Measurements from ENCODE around the gene MISP. TPM values are rescaled to one million over a fixed set of nuclear protein-coding genes. Genes with fewer than 3 reads are reported as not detected.

The MISP gene
- total RNA-seq, 1 experiment from 2014 or later = 5.8 TPM

- no peaks in the 10 kb centered on the region for H3K36me3 ChIP-seq (ENCODE audit: control insufficient read depth, insufficient read depth, low read length)
- no peaks in the 10 kb centered on the region for H3K9me3 ChIP-seq (ENCODE audit: control insufficient read depth, insufficient read depth, low read depth, low read length)
- ATAC-seq = peak; percentile 44
- BruUV-seq (replicated peaks) = no TSS peak
- intact Hi-C loops (cut with micrococcal nuclease; ENCODE audit: unreplicated experiment) (no loop called here), in situ Hi-C loops (cut with HindIII; ENCODE audit: low pct_unique_long_range_greater_than_20kb, low sequenced_read_pairs) (no loop called here)
- H3K4me3 ChIP-seq (ENCODE audit: low read depth in 2 of 2, low read length in 2 of 2) = no peak overlapping the region; a peak in 1 of 4 replicates
- H3K27ac ChIP-seq (ENCODE audit: low read length) = peak overlapping the region; percentile 86
- DNase-seq (ENCODE audit: low read depth, low spot score) = no peak
- H3K4me1 ChIP-seq (ENCODE audit: control insufficient read depth, insufficient read depth, low read length) = peaks cover 24% of the 10 kb centered on the region
- ChIA-PET POLR2A (interaction anchor here (0.8 kb wide), 1 partner anchor 13 kb away, joined by 6 read pairs; no protein-coding TSS in a partner anchor), CTCF (no interaction called here)
- no peaks in the 10 kb centered on the region for H3K27me3 ChIP-seq (ENCODE audit: control insufficient read depth, insufficient read depth, low read length)
- TF ChIP-seq SIN3A (IDR thresholded peaks at IDR 0.05; ENCODE audit: borderline replicate concordance, insufficient read depth, low read depth, low read length) (no peak), REST (IDR thresholded peaks at IDR 0.05; ENCODE audit: insufficient read depth in 1 of 2, low read depth in 2 of 2, low read length in 1 of 2) (no peak), TCF7L2 (IDR thresholded peaks at IDR 0.05; ENCODE audit: low read depth, low read length) (no peak), CTCF (IDR thresholded peaks at IDR 0.05) (no peak), POLR2AphosphoS5 (IDR thresholded peaks at IDR 0.05; ENCODE audit: low read depth, low read length) (no peak)
Observed at GRCh38 chr19:789701-790060, 38.8 kb downstream of the MISP start.

GRCh38 chr19:791007-791566, 40.2 kb downstream of the MISP start:
- no peak for ATAC-seq
- Histone ChIP-seq H3K27me3 (ENCODE audit: control insufficient read depth, insufficient read depth, low read length) (no peaks in the 10 kb centered on the region), H3K36me3 (ENCODE audit: control insufficient read depth, insufficient read depth, low read length) (no peaks in the 10 kb centered on the region), H3K4me3 (ENCODE audit: low read depth in 2 of 2, low read length in 2 of 2) (no peak overlapping the region), H3K4me1 (ENCODE audit: control insufficient read depth, insufficient read depth, low read length) (peaks cover 24% of the 10 kb centered on the region), H3K27ac (ENCODE audit: low read length) (peak overlapping the region; percentile 39; the same call in 1 of the 2 replicates), H3K9me3 (ENCODE audit: control insufficient read depth, insufficient read depth, low read depth, low read length) (no peaks in the 10 kb centered on the region)
- CTCF ChIA-PET = interaction anchor here (0.6 kb wide), 1 partner anchor 9 kb away, joined by 10 read pairs; no protein-coding TSS in a partner anchor
- in situ Hi-C loops (cut with HindIII; ENCODE audit: low pct_unique_long_range_greater_than_20kb, low sequenced_read_pairs) (no loop called here), intact Hi-C loops (cut with micrococcal nuclease; ENCODE audit: unreplicated experiment) (no loop called here)
- TF ChIP-seq TCF7L2 (IDR thresholded peaks at IDR 0.05; ENCODE audit: low read depth, low read length) (no peak), SIN3A (IDR thresholded peaks at IDR 0.05; ENCODE audit: borderline replicate concordance, insufficient read depth, low read depth, low read length) (no peak), POLR2AphosphoS5 (IDR thresholded peaks at IDR 0.05; ENCODE audit: low read depth, low read length) (no peak), CTCF (IDR thresholded peaks at IDR 0.05) (no peak), REST (IDR thresholded peaks at IDR 0.05; ENCODE audit: insufficient read depth in 1 of 2, low read depth in 2 of 2, low read length in 1 of 2) (no peak)
- DNase-seq (ENCODE audit: low read depth, low spot score) = no peak
- POLR2A ChIA-PET = no interaction called here
- BruUV-seq (replicated peaks) = no TSS peak

All from Panc1 (cell line).